ENCODE data around the gene SNAPC1.

Gene SNAPC1

GRCh38 chr14:61768240-61768639 is 6.0 kb downstream of the SNAPC1 start:
- no peak for DNase-seq (ENCODE audit: low spot score)
- Histone ChIP-seq H3K27ac (no peak overlapping the region), H3K4me3 (no peak overlapping the region)
- no peak for TF ChIP-seq CTCF (IDR thresholded peaks at IDR 0.05)

GRCh38 chr14:61769893-61770292 is 7.7 kb downstream of the SNAPC1 start:
- Histone ChIP-seq H3K4me3 (no peak overlapping the region), H3K27ac (no peak overlapping the region)
- TF ChIP-seq CTCF (IDR thresholded peaks at IDR 0.05) = no peak
- DNase-seq (ENCODE audit: low spot score) = no peak

GRCh38 chr14:61774861-61775260 is 12.6 kb downstream of the SNAPC1 start:
- no peak for TF ChIP-seq CTCF (IDR thresholded peaks at IDR 0.05)
- H3K4me3 ChIP-seq = no peak overlapping the region
- no peak for DNase-seq (ENCODE audit: low spot score)
- no peak overlapping the region for H3K27ac ChIP-seq

GRCh38 chr14:61780125-61780524 is 17.9 kb downstream of the SNAPC1 start:
- no peak for TF ChIP-seq CTCF (IDR thresholded peaks at IDR 0.05)
- Histone ChIP-seq H3K27ac (no peak overlapping the region), H3K4me3 (no peak overlapping the region)
- no peak for DNase-seq (ENCODE audit: low spot score)

GRCh38 chr14:61797309-61797708 is 35.1 kb downstream of the SNAPC1 start:
- no peak overlapping the region for H3K27ac ChIP-seq
- no peak for DNase-seq (ENCODE audit: low spot score)
- no peak for TF ChIP-seq CTCF (IDR thresholded peaks at IDR 0.05)
- no peak overlapping the region for H3K4me3 ChIP-seq

GRCh38 chr14:61802010-61802568 is 39.9 kb downstream of the SNAPC1 start:
- TF ChIP-seq CTCF (IDR thresholded peaks at IDR 0.05) = no peak

GRCh38 chr14:61803755-61804154 is 41.5 kb downstream of the SNAPC1 start:
- no peak overlapping the region for H3K4me3 ChIP-seq
- TF ChIP-seq CTCF (IDR thresholded peaks at IDR 0.05) = no peak
- no peak overlapping the region for H3K27ac ChIP-seq
- no peak for DNase-seq (ENCODE audit: low spot score)

More at GRCh38 chr14:61802010-61802568, 39.9 kb downstream of the SNAPC1 start:
- no peak for DNase-seq (ENCODE audit: low spot score)
- Histone ChIP-seq H3K27ac (no peak overlapping the region), H3K4me3 (no peak overlapping the region)
